ENCODE measurements around the gene FBXL13. TPM values are rescaled to one million over a fixed set of nuclear protein-coding genes. Genes with fewer than 3 reads are reported as not detected.
"Not testable (repeated sequence)": the region's sequence is repeated elsewhere in the genome, so short reads cannot be mapped to it uniquely, and the experiment has no call there.

The FBXL13 gene
- total RNA-seq, 1 donor from 2014 or later = 0.98 TPM

DNA sequence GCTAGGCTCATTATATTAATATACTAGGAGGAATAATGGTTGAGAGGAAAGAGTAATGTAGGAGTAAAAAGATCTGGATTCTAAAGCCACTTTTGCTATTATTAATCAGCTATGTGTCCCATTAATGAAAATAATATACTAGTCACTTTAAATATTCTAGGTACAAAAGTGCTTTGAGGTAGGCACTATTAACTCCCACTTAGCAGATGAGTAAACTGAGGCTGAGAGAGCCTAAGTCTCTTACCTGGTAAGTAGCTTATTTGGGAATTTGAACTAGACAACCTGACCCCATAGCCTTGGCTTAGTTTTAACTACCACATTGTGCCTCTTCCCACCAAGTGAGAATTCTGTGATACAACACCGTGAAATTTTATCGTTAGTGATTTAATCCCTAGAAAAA is 6.3 kb upstream of the FBXL13 start:
- no peak overlapping the region for H3K4me3 ChIP-seq
- no peak for DNase-seq (ENCODE audit: extremely low spot score in 2 of 2)
- H3K4me1 ChIP-seq = peaks cover 16% of the 10 kb centered on the region
- no peak overlapping the region for H3K27ac ChIP-seq
- intact Hi-C loops (cut with DNase I) = no loop called here
- peaks cover 0 to 20% of the 10 kb centered on the region in 2 donors for H3K36me3 ChIP-seq
- no peaks in the 10 kb centered on the region for H3K27me3 ChIP-seq
- TF ChIP-seq POLR2AphosphoS5 (IDR thresholded peaks at IDR 0.05; ENCODE audit: insufficient read depth in 1 of 2, low read depth in 1 of 2) = no peak
- TF ChIP-seq POLR2A (IDR thresholded peaks at IDR 0.05) = no peak
- TF ChIP-seq, protein P1, sequence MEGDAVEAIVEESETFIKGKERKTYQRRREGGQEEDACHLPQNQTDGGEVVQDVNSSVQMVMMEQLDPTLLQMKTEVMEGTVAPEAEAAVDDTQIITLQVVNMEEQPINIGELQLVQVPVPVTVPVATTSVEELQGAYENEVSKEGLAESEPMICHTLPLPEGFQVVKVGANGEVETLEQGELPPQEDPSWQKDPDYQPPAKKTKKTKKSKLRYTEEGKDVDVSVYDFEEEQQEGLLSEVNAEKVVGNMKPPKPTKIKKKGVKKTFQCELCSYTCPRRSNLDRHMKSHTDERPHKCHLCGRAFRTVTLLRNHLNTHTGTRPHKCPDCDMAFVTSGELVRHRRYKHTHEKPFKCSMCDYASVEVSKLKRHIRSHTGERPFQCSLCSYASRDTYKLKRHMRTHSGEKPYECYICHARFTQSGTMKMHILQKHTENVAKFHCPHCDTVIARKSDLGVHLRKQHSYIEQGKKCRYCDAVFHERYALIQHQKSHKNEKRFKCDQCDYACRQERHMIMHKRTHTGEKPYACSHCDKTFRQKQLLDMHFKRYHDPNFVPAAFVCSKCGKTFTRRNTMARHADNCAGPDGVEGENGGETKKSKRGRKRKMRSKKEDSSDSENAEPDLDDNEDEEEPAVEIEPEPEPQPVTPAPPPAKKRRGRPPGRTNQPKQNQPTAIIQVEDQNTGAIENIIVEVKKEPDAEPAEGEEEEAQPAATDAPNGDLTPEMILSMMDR (IDR thresholded peaks at IDR 0.05) = no peak
- no peaks in the 10 kb centered on the region for H3K9me3 ChIP-seq

GRCh38 chr7:103079836-103080235 is 5.2 kb upstream of the FBXL13 start:
- H3K36me3 ChIP-seq = peaks cover 0 to 16% of the 10 kb centered on the region in 2 donors
- peaks cover 20% of the 10 kb centered on the region for H3K4me1 ChIP-seq
- H3K27me3 ChIP-seq = no peaks in the 10 kb centered on the region
- intact Hi-C loops (cut with DNase I) = no loop called here
- H3K9me3 ChIP-seq = no peaks in the 10 kb centered on the region
- H3K4me3 ChIP-seq = no peak overlapping the region
- no peak for DNase-seq (ENCODE audit: extremely low spot score in 2 of 2)
- TF ChIP-seq POLR2A (IDR thresholded peaks at IDR 0.05) = no peak
- TF ChIP-seq, protein P1 (IDR thresholded peaks at IDR 0.05) = no peak
- TF ChIP-seq POLR2AphosphoS5 (IDR thresholded peaks at IDR 0.05; ENCODE audit: insufficient read depth in 1 of 2, low read depth in 1 of 2) = no peak
- H3K27ac ChIP-seq = no peak overlapping the region

DNA sequence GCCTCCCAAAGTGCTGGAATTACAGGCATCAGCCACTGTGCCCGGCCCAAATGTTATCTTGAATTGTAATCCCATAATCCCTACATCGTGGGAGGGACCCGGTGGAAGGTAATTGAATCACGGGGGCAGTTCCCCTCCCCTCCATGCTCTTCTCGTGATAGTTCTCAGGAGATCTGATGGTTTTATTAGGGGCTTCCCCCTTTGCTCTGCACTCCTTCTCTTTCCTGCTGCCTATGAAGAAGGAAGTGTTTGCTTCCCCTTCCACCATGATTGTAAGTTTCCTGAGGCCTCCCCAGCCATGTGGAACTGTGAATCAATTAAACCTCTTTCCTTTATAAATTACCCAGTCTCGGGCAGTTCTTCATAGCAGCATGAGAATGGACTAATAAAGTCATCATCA is 3.6 kb upstream of the FBXL13 start:
- peaks cover 29% of the 10 kb centered on the region for H3K4me1 ChIP-seq
- DNase-seq (ENCODE audit: extremely low spot score in 2 of 2); intact Hi-C loops (cut with DNase I); H3K27ac ChIP-seq; H3K27me3 ChIP-seq; H3K9me3 ChIP-seq; H3K36me3 ChIP-seq; H3K4me3 ChIP-seq: not testable (repeated sequence)

- Histone ChIP-seq H3K4me1 (peaks cover 29% of the 10 kb centered on the region), H3K36me3 (no peaks in the 10 kb centered on the region), H3K27me3 (no peaks in the 10 kb centered on the region), H3K27ac (no peak overlapping the region), H3K4me3 (no peak overlapping the region), H3K9me3 (no peaks in the 10 kb centered on the region)
- DNase-seq (ENCODE audit: extremely low spot score in 2 of 2) = no peak
- intact Hi-C loops (cut with DNase I) = no loop called here
- TF ChIP-seq, protein P1 (IDR thresholded peaks at IDR 0.05) = no peak
- no peak for TF ChIP-seq POLR2A (IDR thresholded peaks at IDR 0.05)
- no peak for TF ChIP-seq POLR2AphosphoS5 (IDR thresholded peaks at IDR 0.05; ENCODE audit: insufficient read depth in 1 of 2, low read depth in 1 of 2)
These were observed 2.7 kb upstream of the FBXL13 start for GRCh38 chr7:103077318-103077717.

DNA sequence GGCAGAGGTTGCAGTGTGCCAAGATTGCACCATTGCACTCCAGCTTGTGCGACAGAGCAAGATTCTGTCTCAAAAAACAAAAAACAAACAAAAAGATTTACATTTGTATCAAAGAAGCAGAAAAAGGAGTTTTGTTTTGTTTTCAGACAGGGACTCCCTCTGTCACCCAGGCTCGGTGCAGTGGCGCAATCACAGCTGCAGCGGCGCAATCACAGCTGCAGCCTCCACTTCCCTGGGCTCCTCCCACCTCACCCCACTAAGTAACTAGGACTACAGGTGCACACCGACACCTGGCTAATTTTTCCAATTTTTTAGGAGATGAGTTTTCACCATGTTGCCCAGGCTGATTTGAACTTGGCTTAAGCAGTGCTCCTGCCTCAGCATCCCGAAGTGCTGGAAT is 2.2 kb upstream of the FBXL13 start:
- H3K4me3 ChIP-seq = no peak overlapping the region
- no peaks in the 10 kb centered on the region for H3K9me3 ChIP-seq
- TF ChIP-seq POLR2AphosphoS5 (IDR thresholded peaks at IDR 0.05; ENCODE audit: insufficient read depth in 1 of 2, low read depth in 1 of 2) = no peak
- TF ChIP-seq, protein P1 (IDR thresholded peaks at IDR 0.05) = no peak
- TF ChIP-seq POLR2A (IDR thresholded peaks at IDR 0.05) = no peak
- peaks cover 29% of the 10 kb centered on the region for H3K4me1 ChIP-seq
- H3K36me3 ChIP-seq = no peaks in the 10 kb centered on the region
- DNase-seq (ENCODE audit: extremely low spot score in 2 of 2) = no peak
- no peaks in the 10 kb centered on the region for H3K27me3 ChIP-seq
- intact Hi-C loops (cut with DNase I) = no loop called here
- H3K27ac ChIP-seq = no peak overlapping the region

All from vagina (tissue), 2 donors.